Measurements from ENCODE around the gene MYB.

The MYB gene

DNA sequence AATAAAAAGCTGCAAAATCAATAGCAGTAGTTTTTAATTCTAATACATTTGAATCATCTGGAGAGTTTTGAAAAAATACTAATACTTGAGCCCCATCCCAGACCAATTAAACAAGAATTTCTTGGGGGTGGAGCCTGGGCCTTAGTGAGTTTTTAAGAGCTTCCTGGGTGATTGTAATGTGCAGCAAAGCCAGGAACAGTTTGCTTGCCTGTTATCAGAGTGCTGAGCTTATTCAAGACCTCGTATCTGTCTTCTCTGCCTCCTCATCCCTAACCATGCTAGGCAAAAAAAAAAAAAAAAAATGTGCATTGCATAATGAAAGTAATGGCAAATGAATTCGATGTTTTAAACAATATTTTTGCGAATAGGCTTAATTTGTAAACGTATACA lies 36.4 kb upstream of the MYB start:
- POLR2A ChIA-PET, result no interaction called here
- CTCF ChIA-PET, result interaction anchor here (0.7 to 10.6 kb wide), 20 partner anchors 10 to 302 kb away, joined by 3 to 135 read pairs (median 6); partner anchors contain the start of gene MYB
- TF ChIP-seq CTCF (IDR thresholded peaks at IDR 0.05; ENCODE audit: control extremely low read depth, extremely low read depth, low read depth, missing control alignments), result no peak
- no peak for DNase-seq (ENCODE audit: extremely low spot score)

- peak; percentile 56 for TF ChIP-seq CTCF (IDR thresholded peaks at IDR 0.05; ENCODE audit: control extremely low read depth, extremely low read depth, low read depth, missing control alignments)
- no peak for DNase-seq (ENCODE audit: extremely low spot score)
- CTCF ChIA-PET, result interaction anchor here (0.6 to 10.6 kb wide), 15 partner anchors 11 to 1653 kb away, joined by 3 to 135 read pairs (median 7); partner anchors contain the start of gene MYB
- POLR2A ChIA-PET, result no interaction called here
Measured at GRCh38 chr6:135145063-135145800, 35.9 kb upstream of the MYB start.

DNA sequence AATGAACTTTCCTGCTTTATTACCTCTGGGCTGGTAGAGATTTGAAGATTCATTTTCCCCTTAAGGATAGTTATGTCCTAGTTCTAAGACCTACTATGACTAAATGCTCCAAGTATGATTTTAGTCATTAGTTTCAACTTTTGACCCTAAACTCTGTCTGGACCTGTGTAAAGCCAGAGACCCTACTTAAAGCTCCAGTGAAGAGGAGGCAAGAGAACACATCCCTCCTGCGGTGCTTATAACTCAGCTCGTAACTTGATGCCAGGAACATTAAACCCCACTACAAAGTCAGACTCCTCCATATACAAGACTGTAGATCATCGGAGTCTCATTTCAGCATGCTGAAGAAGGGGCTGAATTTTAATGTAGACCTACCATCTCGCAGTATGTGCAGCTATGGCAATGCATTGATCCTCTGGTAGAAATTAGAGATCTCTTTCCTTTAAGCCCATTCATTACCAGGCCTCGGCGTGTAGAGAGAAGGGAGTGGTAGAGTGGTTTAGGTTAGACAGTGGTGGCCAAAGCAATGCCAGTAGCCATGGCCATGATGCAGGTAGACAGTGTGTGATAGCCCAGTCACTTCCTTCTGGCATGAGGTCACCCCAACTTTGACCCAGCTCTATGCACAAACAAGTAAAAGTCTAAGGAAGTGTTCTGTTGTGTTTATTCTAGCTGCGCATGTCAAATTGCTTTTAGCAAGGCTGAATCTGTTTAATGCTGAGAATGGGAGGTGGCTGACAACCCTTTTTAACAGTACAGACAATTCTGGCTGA lies 34.8 kb upstream of the MYB start:
- POLR2A ChIA-PET, result interaction anchor here (1.0 kb wide), 1 partner anchor 10 kb away, joined by 3 read pairs; no protein-coding TSS in a partner anchor
- no peak for DNase-seq (ENCODE audit: extremely low spot score)
- CTCF ChIA-PET, result interaction anchor here (1.1 to 3.6 kb wide), 8 partner anchors 9 to 38 kb away, joined by 3 to 28 read pairs (median 8); no protein-coding TSS in a partner anchor
- TF ChIP-seq CTCF (IDR thresholded peaks at IDR 0.05; ENCODE audit: control extremely low read depth, extremely low read depth, low read depth, missing control alignments), result no peak

DNA sequence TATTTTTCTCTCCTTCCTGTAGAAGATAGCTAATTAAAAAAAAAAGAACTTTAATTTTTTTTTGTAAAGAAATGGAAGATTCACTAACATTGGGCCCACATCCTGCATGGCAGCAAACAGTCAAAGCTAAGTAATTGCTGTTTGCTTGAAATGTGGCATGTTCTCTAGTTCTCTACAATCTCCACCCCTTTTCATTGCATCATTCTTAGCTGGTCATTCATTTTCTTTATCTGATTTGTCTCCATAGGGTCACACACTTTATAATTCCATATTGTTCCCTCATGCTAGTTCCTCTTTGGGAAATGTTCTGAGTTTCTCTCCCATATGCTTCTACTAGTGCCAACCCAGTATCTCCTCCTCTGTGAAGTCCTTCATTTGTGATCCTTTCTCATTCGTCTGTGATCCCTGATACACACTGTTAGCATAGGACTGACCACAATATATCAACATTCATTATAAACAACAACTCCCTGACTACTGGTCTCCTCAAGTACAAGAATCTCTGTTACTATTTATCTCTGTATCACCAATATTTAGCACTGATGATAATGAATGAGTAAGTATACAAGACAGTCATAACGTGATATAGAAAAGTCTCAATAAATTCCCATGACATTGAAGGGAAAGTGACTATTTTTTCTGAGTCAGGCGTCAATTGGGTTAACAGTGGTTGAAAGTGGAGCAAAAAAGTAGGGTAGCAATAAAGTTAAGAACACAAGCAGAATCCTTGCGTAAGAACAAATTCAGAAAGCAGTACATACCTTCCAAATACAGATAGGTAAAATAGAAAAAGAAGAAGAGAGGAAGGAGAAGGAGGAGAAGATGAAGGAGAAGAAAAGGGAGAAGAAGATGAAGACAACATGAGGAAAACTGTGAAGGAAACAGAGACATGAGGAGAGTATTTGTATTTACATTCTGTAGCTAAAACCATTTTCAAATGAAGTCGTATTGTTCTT lies 33.2 kb upstream of the MYB start:
- POLR2A ChIA-PET, result no interaction called here
- no peak for DNase-seq (ENCODE audit: extremely low spot score)
- no peak for TF ChIP-seq CTCF (IDR thresholded peaks at IDR 0.05; ENCODE audit: control extremely low read depth, extremely low read depth, low read depth, missing control alignments)
- CTCF ChIA-PET, result interaction anchor here (1.0 to 3.6 kb wide), 11 partner anchors 9 to 287 kb away, joined by 3 to 28 read pairs (median 3); no protein-coding TSS in a partner anchor

DNA sequence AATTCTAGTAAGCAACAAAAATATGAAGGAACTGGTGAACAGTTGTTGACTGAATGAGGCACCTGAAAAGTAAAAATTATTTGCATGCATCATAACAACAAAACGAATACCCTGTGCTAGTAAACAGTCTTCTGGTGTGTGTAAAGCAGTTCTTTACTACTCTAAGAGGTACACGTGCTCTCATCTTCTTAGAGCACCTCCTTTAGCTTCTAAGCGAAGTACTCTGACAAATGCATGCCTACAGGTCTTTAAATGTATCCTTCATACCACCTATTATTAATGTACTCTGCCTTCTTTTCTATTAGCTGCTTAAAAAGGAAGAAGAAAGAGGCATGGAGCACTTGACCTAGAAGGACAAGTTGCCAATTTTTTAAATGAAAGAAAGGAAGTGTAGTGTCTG lies 32.2 kb upstream of the MYB start:
- TF ChIP-seq CTCF (IDR thresholded peaks at IDR 0.05; ENCODE audit: control extremely low read depth, extremely low read depth, low read depth, missing control alignments), result no peak
- CTCF ChIA-PET, result interaction anchor here (0.7 to 3.6 kb wide), 5 partner anchors 11 to 35 kb away, joined by 3 to 23 read pairs (median 5); no protein-coding TSS in a partner anchor
- POLR2A ChIA-PET, result no interaction called here
- no peak for DNase-seq (ENCODE audit: extremely low spot score)

Measured in GM10248 (cell line).